Measurements from ENCODE around the gene HCAR1. TPM values are rescaled to one million over a fixed set of nuclear protein-coding genes. Genes with fewer than 3 reads are reported as not detected.

Gene HCAR1
- polyA plus RNA-seq, 1 of the 3 experiments (the other 2 are of a cell fraction), result not detected

DNA sequence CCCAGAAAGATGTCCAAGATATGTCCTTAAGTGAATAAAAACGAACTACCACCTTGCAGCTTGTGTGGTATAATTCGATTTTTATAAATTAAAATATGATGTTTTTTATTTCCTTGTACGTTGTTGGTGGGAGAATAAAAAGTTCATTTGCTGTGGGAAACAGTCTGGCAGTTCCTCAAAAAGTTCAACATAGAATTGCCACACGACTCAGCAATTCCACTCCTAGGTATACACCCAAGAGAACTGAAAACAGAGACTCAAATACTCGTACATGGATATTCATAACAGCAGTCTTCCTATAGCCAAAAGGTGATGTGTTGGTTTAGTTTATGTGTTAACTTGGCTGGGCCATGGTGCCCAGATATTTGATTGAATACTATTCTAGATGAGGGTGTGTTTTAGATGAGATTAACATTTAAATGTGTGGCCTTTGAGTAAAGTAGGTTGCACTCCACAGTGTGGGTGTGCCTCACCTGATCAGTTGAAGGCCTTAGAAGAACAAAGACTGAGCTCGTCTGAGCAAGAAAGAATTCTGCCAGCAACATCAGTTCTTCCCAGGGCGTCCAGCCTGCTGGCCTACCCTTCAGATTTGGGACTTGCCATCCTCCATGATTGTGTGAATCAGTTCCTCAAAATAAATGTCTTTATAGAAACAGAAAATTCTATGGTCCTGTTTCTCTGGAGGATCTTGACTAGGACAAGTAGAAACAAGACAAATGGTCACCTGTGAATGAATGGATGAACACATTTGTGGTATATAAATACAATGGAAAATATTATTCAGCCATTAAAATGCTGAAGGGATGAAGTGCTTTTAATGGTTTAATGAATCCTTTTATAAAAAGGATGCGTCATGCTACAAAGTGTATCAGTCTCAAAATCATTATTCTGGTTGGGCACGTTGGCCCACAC, 16.8 kb upstream of the HCAR1 start:
- Histone ChIP-seq H4K20me1 (ENCODE audit: insufficient read depth) (no peaks in the 10 kb centered on the region), H3K9ac (no peak overlapping the region), H3F3A (replicated peaks; ENCODE audit: insufficient read depth) (no peaks in the 10 kb centered on the region), H3K9me3 (no peaks in the 10 kb centered on the region), H3K9me2 (no peaks in the 10 kb centered on the region), H3K4me3 (ENCODE audit: low read depth in 2 of 2, low read length in 1 of 2) (no peak overlapping the region), H2AFZ (ENCODE audit: low read depth) (no peak overlapping the region), H3K79me2 (ENCODE audit: insufficient read depth) (no peaks in the 10 kb centered on the region), H3K4me2 (no peak overlapping the region), H3K4me1 (ENCODE audit: control insufficient read depth in 1 of 2, insufficient read depth in 2 of 2, low read depth in 1 of 2, low read length in 1 of 2) (peaks cover 0 to 3% of the 10 kb centered on the region in 2 experiments; a peak in 1 of 4 replicates), H3K27me3 (ENCODE audit: insufficient read depth) (no peaks in the 10 kb centered on the region), H3K36me3 (replicated peaks in 1 of 2; ENCODE audit: control insufficient read depth in 1 of 2, insufficient read depth in 2 of 2, low read length in 1 of 2) (no peaks in the 10 kb centered on the region), H3K27ac (ENCODE audit: low read depth in 2 of 2, low read length in 1 of 2) (no peak overlapping the region)
- POLR2A ChIA-PET, result no interaction called here
- DNase-seq, result no peak
- CTCF ChIA-PET, result no interaction called here
- no peak for TF ChIP-seq FOXM1 (IDR thresholded peaks at IDR 0.05; ENCODE audit: low read depth)
- no peak for TF ChIP-seq JUND (IDR thresholded peaks at IDR 0.05)
- TF ChIP-seq, protein P1, sequence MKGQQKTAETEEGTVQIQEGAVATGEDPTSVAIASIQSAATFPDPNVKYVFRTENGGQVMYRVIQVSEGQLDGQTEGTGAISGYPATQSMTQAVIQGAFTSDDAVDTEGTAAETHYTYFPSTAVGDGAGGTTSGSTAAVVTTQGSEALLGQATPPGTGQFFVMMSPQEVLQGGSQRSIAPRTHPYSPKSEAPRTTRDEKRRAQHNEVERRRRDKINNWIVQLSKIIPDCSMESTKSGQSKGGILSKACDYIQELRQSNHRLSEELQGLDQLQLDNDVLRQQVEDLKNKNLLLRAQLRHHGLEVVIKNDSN (IDR thresholded peaks at IDR 0.05; ENCODE audit: borderline replicate concordance, low read depth), result no peak
- no peak for TF ChIP-seq NRF1 (IDR thresholded peaks at IDR 0.05; ENCODE audit: low read depth, low read length)
- TF ChIP-seq SIN3A (IDR thresholded peaks at IDR 0.05; ENCODE audit: borderline replicate concordance, low read depth, low read length), result no peak
- 77% methylated on average over 9 of the region's 9 CpGs for WGBS (ENCODE audit: low lambda C conversion rate)

DNA sequence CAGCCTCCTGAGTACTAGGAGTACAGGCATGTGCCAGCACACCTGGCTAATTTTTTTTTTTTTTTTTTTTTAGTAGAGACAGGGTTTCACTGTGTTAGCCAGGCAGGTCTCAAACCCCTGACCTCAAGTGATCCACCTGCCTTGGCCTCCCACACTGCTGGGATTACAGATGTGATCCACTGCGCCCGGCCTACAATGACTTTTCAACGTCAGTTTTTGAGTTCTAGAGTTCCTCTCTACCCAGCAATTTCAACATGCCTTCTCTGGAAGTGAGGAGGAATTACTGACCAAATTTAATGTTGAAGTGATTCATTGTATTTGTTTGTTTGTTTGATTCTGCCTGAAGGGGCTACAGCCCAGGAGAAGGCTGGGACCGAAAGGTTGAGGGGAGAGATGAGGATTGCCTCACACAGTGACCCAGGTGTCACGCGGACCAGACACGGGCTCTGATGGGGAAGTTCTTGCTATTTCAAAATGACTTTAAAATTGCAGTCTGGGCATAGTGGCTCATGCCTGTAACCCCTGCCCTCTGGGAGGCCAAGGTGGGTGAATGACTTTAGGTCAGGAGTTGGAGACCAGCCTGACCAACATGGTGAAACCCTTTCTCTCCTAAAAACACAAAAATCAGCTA, 13.4 kb upstream of the HCAR1 start:
- ChIA-PET POLR2A (no interaction called here), CTCF (interaction anchor here (1.1 kb wide), 1 partner anchor 106 kb away, joined by 4 read pairs; no protein-coding TSS in a partner anchor)
- WGBS (ENCODE audit: low lambda C conversion rate), result 96% methylated on average over 7 of the region's 7 CpGs

DNA sequence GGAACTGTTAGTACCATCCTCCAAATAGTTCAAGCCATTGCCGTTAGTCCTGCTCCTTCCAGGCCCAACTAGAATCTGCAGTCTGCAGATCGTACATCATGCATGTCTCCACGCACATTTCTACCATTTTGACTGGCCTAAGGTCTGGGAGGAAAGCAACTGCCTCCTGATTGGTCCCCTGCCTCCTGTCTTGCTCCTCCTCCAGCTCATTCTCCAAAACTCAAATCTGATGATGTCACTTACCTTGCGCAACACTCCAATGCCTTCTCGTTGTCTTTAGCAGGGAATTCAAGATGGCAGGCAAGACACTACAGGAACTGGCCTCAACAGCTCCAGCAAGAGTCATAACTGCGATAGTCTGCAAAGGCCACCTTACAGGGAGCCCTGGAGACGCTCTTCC, 9.7 kb upstream of the HCAR1 start:
- ChIA-PET POLR2A (no interaction called here), CTCF (no interaction called here)
- Histone ChIP-seq H3K4me1 (ENCODE audit: control insufficient read depth in 1 of 2, insufficient read depth in 2 of 2, low read depth in 1 of 2, low read length in 1 of 2) (no peaks in the 10 kb centered on the region), H2AFZ (ENCODE audit: low read depth) (no peak overlapping the region), H3K4me2 (no peak overlapping the region), H3K36me3 (replicated peaks in 1 of 2; ENCODE audit: control insufficient read depth in 1 of 2, insufficient read depth in 2 of 2, low read length in 1 of 2) (no peaks in the 10 kb centered on the region), H3K9me2 (no peaks in the 10 kb centered on the region), H3K79me2 (ENCODE audit: insufficient read depth) (no peaks in the 10 kb centered on the region), H3K9me3 (no peaks in the 10 kb centered on the region), H3K27me3 (ENCODE audit: insufficient read depth) (no peaks in the 10 kb centered on the region), H3F3A (replicated peaks; ENCODE audit: insufficient read depth) (no peaks in the 10 kb centered on the region), H3K27ac (ENCODE audit: low read depth in 2 of 2, low read length in 1 of 2) (no peak overlapping the region), H3K9ac (no peak overlapping the region), H3K4me3 (ENCODE audit: low read depth in 2 of 2, low read length in 1 of 2) (no peak overlapping the region), H4K20me1 (ENCODE audit: insufficient read depth) (no peaks in the 10 kb centered on the region)
- TF ChIP-seq TCF12 (IDR thresholded peaks at IDR 0.05), result no peak
- TF ChIP-seq, protein P2, sequence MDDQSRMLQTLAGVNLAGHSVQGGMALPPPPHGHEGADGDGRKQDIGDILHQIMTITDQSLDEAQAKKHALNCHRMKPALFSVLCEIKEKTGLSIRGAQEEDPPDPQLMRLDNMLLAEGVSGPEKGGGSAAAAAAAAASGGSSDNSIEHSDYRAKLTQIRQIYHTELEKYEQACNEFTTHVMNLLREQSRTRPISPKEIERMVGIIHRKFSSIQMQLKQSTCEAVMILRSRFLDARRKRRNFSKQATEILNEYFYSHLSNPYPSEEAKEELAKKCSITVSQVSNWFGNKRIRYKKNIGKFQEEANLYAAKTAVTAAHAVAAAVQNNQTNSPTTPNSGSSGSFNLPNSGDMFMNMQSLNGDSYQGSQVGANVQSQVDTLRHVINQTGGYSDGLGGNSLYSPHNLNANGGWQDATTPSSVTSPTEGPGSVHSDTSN (IDR thresholded peaks at IDR 0.05), result no peak
- TF ChIP-seq, protein P1 (IDR thresholded peaks at IDR 0.05; ENCODE audit: borderline replicate concordance, low read depth), result no peak
- DNase-seq, result no peak
- WGBS (ENCODE audit: low lambda C conversion rate), result 89% methylated on average over 7 of the region's 7 CpGs

More for the DNA sequence above, 13.4 kb upstream of the HCAR1 start:
- Histone ChIP-seq H3K9ac (no peak overlapping the region), H4K20me1 (ENCODE audit: insufficient read depth) (no peaks in the 10 kb centered on the region), H3K9me3 (no peaks in the 10 kb centered on the region), H3K27ac (ENCODE audit: low read depth in 2 of 2, low read length in 1 of 2) (no peak overlapping the region), H3K79me2 (ENCODE audit: insufficient read depth) (no peaks in the 10 kb centered on the region), H3K4me2 (no peak overlapping the region), H3F3A (replicated peaks; ENCODE audit: insufficient read depth) (no peaks in the 10 kb centered on the region), H3K27me3 (ENCODE audit: insufficient read depth) (no peaks in the 10 kb centered on the region), H3K9me2 (no peaks in the 10 kb centered on the region), H2AFZ (ENCODE audit: low read depth) (no peak overlapping the region), H3K4me3 (ENCODE audit: low read depth in 2 of 2, low read length in 1 of 2) (no peak overlapping the region), H3K4me1 (ENCODE audit: control insufficient read depth in 1 of 2, insufficient read depth in 2 of 2, low read depth in 1 of 2, low read length in 1 of 2) (no peaks in the 10 kb centered on the region), H3K36me3 (replicated peaks in 1 of 2; ENCODE audit: control insufficient read depth in 1 of 2, insufficient read depth in 2 of 2, low read length in 1 of 2) (no peaks in the 10 kb centered on the region)
- TF ChIP-seq RFX5 (IDR thresholded peaks at IDR 0.05; ENCODE audit: low read length) (no peak), YY1 (IDR thresholded peaks at IDR 0.05; ENCODE audit: low read depth) (no peak)
- DNase-seq, result no peak
